SK-N-SH treated with all-trans-retinoic acid at 6 μM for 48 hours (cell line): ENCODE results near the gene MEGF9.

Experiments
- ATAC-seq: fragments of 200-7000 bp; cut with Tn5 transposase; 3 replicates; pipeline ENCODE4 v1.9.1; 2020; ENCODE audit warnings: mild to moderate bottlenecking, moderate library complexity
- ARNTL ChIP-seq: fragments of 450-650 bp; formaldehyde crosslinking; IDR thresholded peaks from 2 replicates; pipeline ENCODE4 v1.5.0; 2020; ENCODE audit warnings: low read depth, mild to moderate bottlenecking, moderate library complexity, borderline replicate concordance
- BACH2 ChIP-seq: fragments of 250-450 bp; sonication (Bioruptor Pico); IDR thresholded peaks from 2 replicates; pipeline ENCODE4 v1.9.0; 2021; ENCODE audit warnings: mild to moderate bottlenecking, borderline replicate concordance
- CREB5 ChIP-seq: fragments of 250-450 bp; sonication (Bioruptor Pico); IDR thresholded peaks from 2 replicates; pipeline ENCODE4 v1.5.1; 2020; ENCODE audit warnings: low read depth, mild to moderate bottlenecking, moderate library complexity
- CSDC2 ChIP-seq: fragments of 250-450 bp; sonication (Bioruptor Pico); IDR thresholded peaks from 2 replicates; pipeline ENCODE4 v1.5.0; 2020; ENCODE audit warnings: mild to moderate bottlenecking, moderate library complexity
- CSRNP3 ChIP-seq: fragments of 250-450 bp; sonication (Bioruptor Pico); IDR thresholded peaks from 2 replicates; pipeline ENCODE4 v1.5.1; 2021; ENCODE audit warnings: mild to moderate bottlenecking, moderate library complexity
- ESRRG ChIP-seq: fragments of 250-450 bp; sonication (Bioruptor Pico); IDR thresholded peaks from 2 replicates; pipeline ENCODE4 v1.6.1; 2021; ENCODE audit warnings: mild to moderate bottlenecking
- GLIS3 ChIP-seq: fragments of 250-450 bp; sonication (Bioruptor Pico); IDR thresholded peaks from 2 replicates; pipeline ENCODE4 v1.5.0; 2020; ENCODE audit warnings: mild to moderate bottlenecking, moderate library complexity
- OSR1 ChIP-seq: fragments of 250-450 bp; sonication (Bioruptor Pico); IDR thresholded peaks from 2 replicates; pipeline ENCODE4 v1.8.0; 2022; ENCODE audit warnings: moderate library complexity, mild to moderate bottlenecking, inconsistent platforms
- PATZ1 ChIP-seq: fragments of 250-450 bp; sonication (Bioruptor Pico); IDR thresholded peaks from 2 replicates; pipeline ENCODE4 v1.8.0; 2020; ENCODE audit warnings: mild to moderate bottlenecking, moderate library complexity, borderline replicate concordance
- POU6F1 ChIP-seq: fragments of 250-450 bp; sonication (Bioruptor Pico); IDR thresholded peaks from 2 replicates; pipeline ENCODE4 v1.8.0; 2021; ENCODE audit warnings: low read depth, mild to moderate bottlenecking, moderate library complexity, borderline replicate concordance
- PPARA ChIP-seq: fragments of 250-450 bp; sonication (Bioruptor Pico); IDR thresholded peaks from 2 replicates; pipeline ENCODE4 v1.5.0; 2020; ENCODE audit warnings: mild to moderate bottlenecking, borderline replicate concordance
- RARB ChIP-seq: fragments of 250-450 bp; sonication (Bioruptor Pico); IDR thresholded peaks from 2 replicates; pipeline ENCODE4 v1.8.0; 2021; ENCODE audit warnings: mild to moderate bottlenecking, moderate library complexity
- SNAI2 ChIP-seq: fragments of 250-450 bp; sonication (Bioruptor Pico); IDR thresholded peaks from 2 replicates; pipeline ENCODE4 v1.5.0; 2020; ENCODE audit warnings: mild to moderate bottlenecking, moderate library complexity
- TCF4 ChIP-seq: fragments of 250-450 bp; sonication (Bioruptor Pico); IDR thresholded peaks from 2 replicates; pipeline ENCODE4 v1.8.0; 2021; ENCODE audit warnings: mild to moderate bottlenecking, moderate library complexity, borderline replicate concordance
- TOX ChIP-seq: fragments of 250-450 bp; sonication (Bioruptor Pico); IDR thresholded peaks from 2 replicates; pipeline ENCODE4 v1.8.0; 2021; ENCODE audit warnings: mild to moderate bottlenecking, moderate library complexity, borderline replicate concordance
- TSHZ2 ChIP-seq: fragments of 250-450 bp; sonication (Bioruptor Pico); IDR thresholded peaks from 2 replicates; pipeline ENCODE4 v1.5.0; 2020; ENCODE audit warnings: mild to moderate bottlenecking, moderate library complexity
- ZFP3 ChIP-seq: fragments of 250-450 bp; sonication (Bioruptor Pico); IDR thresholded peaks from 2 replicates; pipeline ENCODE4 v1.5.0; 2020; ENCODE audit warnings: mild to moderate bottlenecking, moderate library complexity
- ZNF565 ChIP-seq: fragments of 450-650 bp; formaldehyde crosslinking; conservative IDR thresholded peaks from 2 replicates; pipeline ENCODE4 v1.5.0; 2020; ENCODE audit warnings: low read depth, mild to moderate bottlenecking, moderate library complexity
- ZNF70 ChIP-seq: fragments of 450-650 bp; formaldehyde crosslinking; IDR thresholded peaks from 2 replicates; pipeline ENCODE4 v1.5.0; 2020; ENCODE audit warnings: mild to moderate bottlenecking, moderate library complexity
- ZNF8 ChIP-seq: fragments of 450-650 bp; formaldehyde crosslinking; IDR thresholded peaks from 2 replicates; pipeline ENCODE4 v1.5.0; 2020; ENCODE audit warnings: mild to moderate bottlenecking, moderate library complexity

MEGF9 gene

GRCh38 chr9:120720404-120720803 is 6.1 kb upstream of the MEGF9 start:
- ATAC-seq, result no peak
- TF ChIP-seq TOX, result no peak
- no peak for TF ChIP-seq ESRRG
- no peak for TF ChIP-seq GLIS3 (CRISPR knock-in tag)
- TF ChIP-seq BACH2 (CRISPR knock-in tag), result no peak
- TF ChIP-seq POU6F1 (CRISPR knock-in tag), result no peak
- TF ChIP-seq TCF4 (CRISPR knock-in tag), result no peak

GRCh38 chr9:120718316-120718715 is 4.0 kb upstream of the MEGF9 start:
- ATAC-seq, result no peak

GRCh38 chr9:120717176-120717575 is 2.9 kb upstream of the MEGF9 start:
- TF ChIP-seq ZFP3 (CRISPR knock-in tag) (no peak), CSDC2 (no peak), BACH2 (CRISPR knock-in tag) (no peak), CSRNP3 (CRISPR knock-in tag) (no peak), PATZ1 (CRISPR knock-in tag) (no peak), PPARA (CRISPR knock-in tag) (no peak), CREB5 (CRISPR knock-in tag) (no peak), ZNF565 (CRISPR knock-in tag) (no peak), RARB (CRISPR knock-in tag) (no peak), GLIS3 (CRISPR knock-in tag) (no peak), TOX (no peak), TSHZ2 (no peak), ZNF8 (CRISPR knock-in tag) (no peak), POU6F1 (CRISPR knock-in tag) (no peak), TCF4 (CRISPR knock-in tag) (no peak)
- no peak for ATAC-seq

More at GRCh38 chr9:120718316-120718715, 4.0 kb upstream of the MEGF9 start:
- TF ChIP-seq SNAI2 (CRISPR knock-in tag) (no peak), POU6F1 (CRISPR knock-in tag) (no peak), ZFP3 (CRISPR knock-in tag) (no peak), ESRRG (no peak), PPARA (CRISPR knock-in tag) (no peak), RARB (CRISPR knock-in tag) (no peak), BACH2 (CRISPR knock-in tag) (no peak), OSR1 (CRISPR knock-in tag) (no peak), ARNTL (CRISPR knock-in tag) (no peak), ZNF70 (CRISPR knock-in tag) (no peak), CREB5 (CRISPR knock-in tag) (no peak)
